NCI-H345 (cell line): Measurements from ENCODE around the gene CD59.
A peak's percentile ranks its signal among the peaks of the same experiment; 100 is the strongest.
"Not testable (repeated sequence)": the region's sequence is repeated elsewhere in the genome, so short reads cannot be mapped to it uniquely, and the experiment has no call there.

ENCODE experiments used
- DNase-seq: peaks from one replicate; lab custom pipeline; 2025; lab: John Stamatoyannopoulos, UW

CD59 gene

GRCh38 chr11:33665350-33666106, 70.7 kb downstream of the CD59 start:
- no peak for DNase-seq

- no peak for DNase-seq
These were observed 71.4 kb downstream of the CD59 start for GRCh38 chr11:33664827-33665226.

GRCh38 chr11:33664166-33664565, 72.1 kb downstream of the CD59 start:
- DNase-seq = no peak

GRCh38 chr11:33663121-33663520, 73.1 kb downstream of the CD59 start:
- DNase-seq = no peak

GRCh38 chr11:33661526-33661925, 74.7 kb downstream of the CD59 start:
- not testable (repeated sequence) for DNase-seq

- DNase-seq = no peak
These were observed 75.3 kb downstream of the CD59 start for GRCh38 chr11:33660962-33661361.

GRCh38 chr11:33659370-33660139, 76.7 kb downstream of the CD59 start:
- no peak for DNase-seq

- peak; percentile 28 for DNase-seq
These were observed 77.9 kb downstream of the CD59 start for GRCh38 chr11:33658195-33658900.

- DNase-seq = peak; percentile 50
These were observed 78.5 kb downstream of the CD59 start for GRCh38 chr11:33657757-33658156.

- DNase-seq = no peak
These were observed 79.5 kb downstream of the CD59 start for GRCh38 chr11:33656768-33657167.

- DNase-seq = no peak
These were observed 80.2 kb downstream of the CD59 start for GRCh38 chr11:33655842-33656600.

GRCh38 chr11:33654594-33654993, 81.6 kb downstream of the CD59 start:
- no peak for DNase-seq
